GM19238 (cell line): Measurements from ENCODE around the gene APOB.

ENCODE experiments used
- DNase-seq: peaks from one replicate; pipeline ENCODE4 v3.0.0; 2011; ENCODE audit warnings: low spot score; ENCODE audit not compliant: insufficient read length

Gene APOB

GRCh38 chr2:21019000-21019677 is 24.7 kb downstream of the APOB start:
- DNase-seq = no peak

DNA sequence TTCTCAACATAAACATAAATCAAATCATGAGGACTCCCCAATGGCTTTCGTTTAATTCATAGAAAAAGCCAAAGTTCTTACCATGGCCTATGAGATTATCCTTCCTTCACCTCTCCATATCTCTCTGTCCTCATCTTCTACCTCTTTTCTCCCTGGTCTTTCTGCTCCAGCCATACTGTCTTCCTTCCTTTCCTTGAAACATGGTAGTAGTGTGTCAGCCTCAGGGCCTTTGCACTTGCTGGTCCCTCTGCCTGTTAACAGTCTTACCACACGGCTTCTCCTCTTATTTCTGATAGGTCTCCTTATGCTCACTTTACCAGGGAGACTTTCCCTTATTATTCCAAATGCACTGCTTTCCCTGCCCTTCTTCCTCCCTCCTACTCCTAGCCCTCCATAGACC is 25.6 kb downstream of the APOB start:
- DNase-seq = no peak

- no peak for DNase-seq
These were observed 26.1 kb downstream of the APOB start for GRCh38 chr2:21017748-21018276.

DNA sequence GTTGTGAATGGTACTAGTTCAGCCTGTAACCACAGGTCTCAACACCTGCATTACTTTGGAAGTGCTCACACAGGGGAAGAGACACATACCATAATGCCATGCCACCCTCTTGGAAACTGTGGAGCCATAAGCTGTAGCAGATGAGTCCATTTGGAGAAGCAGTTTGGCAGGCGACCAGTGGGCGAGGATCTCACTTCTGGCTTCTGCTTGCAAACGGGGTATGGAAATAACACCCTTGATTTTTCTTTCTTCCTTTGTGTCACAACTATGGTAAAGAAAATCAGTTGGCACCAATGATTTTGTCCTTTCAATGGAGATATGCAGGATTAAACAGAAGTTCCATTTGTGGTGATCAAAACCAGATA is 28.6 kb downstream of the APOB start:
- no peak for DNase-seq

DNA sequence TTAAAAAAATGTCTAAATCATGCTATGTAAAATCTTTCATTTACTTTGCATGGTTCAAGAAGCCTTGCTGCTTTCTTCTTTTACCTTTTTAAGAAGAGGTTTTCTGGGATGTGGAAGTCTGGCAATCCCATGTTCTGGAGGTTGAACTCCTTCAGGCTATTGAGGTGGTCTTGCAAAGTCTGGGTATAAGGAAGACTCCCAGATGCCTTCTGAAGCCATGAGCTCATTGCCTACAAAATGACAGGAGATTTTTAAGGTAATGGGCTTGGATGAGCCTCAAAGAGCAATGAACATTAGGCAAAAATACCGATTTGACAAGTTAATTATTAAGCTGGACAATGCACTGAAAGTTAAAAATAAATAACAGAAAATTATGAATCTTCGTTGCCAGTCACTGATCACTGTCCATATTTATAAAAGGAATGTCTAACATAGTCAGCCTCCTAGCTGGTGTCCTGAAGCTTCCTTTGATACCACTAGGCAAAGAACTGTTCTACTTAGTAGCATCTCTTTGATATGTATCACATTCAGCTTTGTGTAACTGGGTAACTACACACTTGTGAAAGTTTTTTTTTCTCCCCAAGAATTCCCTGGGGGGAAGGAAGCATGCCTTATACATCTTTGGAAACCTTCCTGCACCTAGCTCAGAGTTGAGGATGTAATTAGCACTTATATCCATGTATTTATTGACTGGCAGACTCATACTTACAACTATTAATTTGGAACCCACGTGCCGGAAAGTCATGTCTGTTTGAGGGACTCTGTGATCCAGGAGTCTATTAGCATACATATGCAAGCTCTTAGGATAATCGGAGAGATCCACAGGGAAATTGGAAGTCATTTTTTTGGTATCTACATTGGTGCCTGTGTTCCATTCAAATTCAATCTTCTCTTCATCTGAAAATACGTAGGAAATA is 29.3 kb downstream of the APOB start:
- DNase-seq = no peak

DNA sequence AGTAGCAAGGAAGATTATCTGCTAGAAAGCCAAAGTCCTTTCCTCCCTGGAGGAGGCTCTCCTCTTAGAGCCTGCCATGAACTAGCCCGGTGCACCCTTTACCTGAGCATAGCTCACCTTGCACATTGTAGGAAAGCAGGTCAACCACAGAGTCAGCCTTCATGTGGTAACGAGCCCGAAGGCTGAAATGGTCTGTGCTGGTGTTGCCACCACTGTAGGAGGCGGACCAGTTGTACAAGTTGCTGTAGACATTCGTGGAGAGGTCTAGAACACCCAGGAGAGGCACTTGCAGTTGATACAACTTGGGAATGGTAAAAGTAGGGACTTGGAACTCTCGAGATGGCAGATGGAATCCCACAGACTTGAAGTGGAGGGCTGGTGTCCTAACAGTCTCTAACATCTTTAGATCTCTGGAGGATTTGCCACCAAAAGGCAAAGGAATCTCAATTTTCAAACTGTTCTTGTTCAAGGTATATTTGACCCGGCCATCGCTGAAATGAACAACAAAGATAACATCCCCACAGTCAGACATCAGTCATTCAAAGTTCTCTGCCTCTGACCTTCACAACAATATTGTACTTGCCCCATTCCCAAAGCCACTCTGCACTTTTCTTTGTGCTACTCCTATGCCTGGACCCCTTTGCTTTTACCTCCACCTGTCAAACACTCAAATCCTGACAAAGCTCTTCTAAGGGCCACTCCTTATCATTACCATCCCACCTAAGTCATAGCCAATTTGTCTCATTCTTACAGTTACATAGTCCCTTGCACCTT is 30.6 kb downstream of the APOB start:
- DNase-seq = no peak

DNA sequence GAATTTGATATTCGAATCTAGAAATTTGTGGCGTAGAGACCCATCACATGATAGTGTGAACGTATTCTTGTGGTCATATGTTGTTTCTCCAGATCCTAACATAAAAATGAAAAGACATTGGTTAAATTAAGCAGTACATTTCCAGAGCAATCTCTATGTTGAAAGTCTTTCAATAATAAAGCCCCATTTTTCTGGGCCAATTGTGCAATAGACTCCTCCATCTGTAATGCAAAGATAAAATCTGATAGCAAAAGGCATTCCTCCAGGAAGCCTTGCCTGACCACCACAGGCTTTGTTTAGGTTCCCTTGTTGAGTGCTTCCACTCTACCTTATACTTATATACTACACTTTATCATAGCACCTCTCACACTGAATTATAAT is 31.3 kb downstream of the APOB start:
- DNase-seq = no peak

DNA sequence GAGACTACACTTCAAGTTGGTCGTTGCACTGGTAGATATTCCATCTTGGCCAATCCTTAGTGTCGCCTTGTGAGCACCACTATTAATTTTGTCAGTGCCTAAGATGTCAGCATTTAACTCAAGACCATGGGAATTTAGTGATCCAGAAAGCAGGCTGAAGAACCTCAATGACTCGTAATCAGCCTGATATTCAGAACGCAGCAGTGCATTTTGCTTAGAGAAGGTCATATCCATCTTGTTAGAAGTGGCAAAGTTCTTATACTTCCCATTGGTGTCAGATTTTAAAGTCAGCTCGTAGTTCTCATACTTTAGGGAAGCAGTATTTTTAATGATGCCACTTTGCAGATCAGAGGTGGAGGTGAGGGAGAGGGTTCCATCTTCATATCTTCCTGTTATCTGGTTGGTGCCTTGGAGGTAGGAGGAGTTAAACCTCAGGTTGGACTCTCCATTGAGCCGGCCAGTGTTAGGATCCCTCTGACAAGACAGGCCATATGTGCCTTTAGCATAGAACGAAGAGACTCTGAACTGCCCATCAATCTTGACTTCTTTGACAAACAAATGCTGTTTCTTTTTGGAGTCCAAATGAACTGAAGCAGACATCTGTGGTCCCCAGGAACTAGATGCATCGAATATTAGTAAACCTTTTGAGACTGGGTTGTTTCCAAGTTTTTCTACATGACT is 31.9 kb downstream of the APOB start:
- no peak for DNase-seq

DNA sequence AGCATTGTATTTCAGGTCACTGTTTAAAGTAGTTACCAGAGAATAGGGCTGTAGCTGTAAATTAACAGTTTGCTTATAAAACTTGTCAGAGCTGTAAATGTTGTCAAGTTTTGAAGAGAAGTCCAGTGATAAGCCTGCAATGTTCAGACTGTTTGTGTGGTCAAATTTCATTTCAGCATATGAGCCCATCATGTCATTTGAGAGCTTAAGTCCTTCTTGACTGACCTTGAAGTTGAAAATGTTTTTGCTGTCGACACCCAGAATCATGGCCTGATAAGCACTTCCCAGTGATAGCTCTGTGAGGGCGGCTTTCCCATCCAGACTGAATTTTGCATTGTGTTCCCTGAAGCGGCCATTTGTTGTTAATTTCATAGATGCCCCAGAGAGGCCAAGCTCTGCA is 32.4 kb downstream of the APOB start:
- DNase-seq = no peak

GRCh38 chr2:21010813-21011439 is 32.9 kb downstream of the APOB start:
- DNase-seq = no peak

DNA sequence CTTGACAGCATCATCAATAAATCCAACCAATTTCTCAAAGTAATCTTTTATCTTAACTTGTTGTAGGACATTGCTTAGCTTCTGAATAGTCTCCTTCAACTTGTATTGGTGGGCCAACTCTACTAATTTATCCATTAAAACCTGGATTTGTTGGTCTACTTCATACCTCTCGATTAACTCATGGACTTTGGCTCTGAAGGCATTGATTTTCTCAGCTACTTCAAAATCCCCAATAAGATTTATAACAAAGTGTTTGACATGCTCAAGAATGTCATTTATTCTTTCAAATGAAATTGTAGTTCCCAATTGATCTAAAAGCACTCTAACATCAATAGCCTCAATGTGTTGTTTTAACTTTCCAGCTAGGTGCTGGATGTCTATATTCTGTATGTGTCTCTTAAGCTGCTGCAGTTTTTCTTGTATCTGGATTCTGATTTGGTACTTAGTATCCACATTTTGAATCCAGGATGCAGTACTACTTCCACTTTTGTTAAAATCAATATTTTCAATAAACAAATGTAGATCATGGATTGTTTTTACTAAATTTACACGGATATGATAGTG is 34.1 kb downstream of the APOB start:
- no peak for DNase-seq

GRCh38 chr2:21008790-21009661 is 34.8 kb downstream of the APOB start:
- no peak for DNase-seq

GRCh38 chr2:21008014-21008789 is 35.7 kb downstream of the APOB start:
- no peak for DNase-seq

DNA sequence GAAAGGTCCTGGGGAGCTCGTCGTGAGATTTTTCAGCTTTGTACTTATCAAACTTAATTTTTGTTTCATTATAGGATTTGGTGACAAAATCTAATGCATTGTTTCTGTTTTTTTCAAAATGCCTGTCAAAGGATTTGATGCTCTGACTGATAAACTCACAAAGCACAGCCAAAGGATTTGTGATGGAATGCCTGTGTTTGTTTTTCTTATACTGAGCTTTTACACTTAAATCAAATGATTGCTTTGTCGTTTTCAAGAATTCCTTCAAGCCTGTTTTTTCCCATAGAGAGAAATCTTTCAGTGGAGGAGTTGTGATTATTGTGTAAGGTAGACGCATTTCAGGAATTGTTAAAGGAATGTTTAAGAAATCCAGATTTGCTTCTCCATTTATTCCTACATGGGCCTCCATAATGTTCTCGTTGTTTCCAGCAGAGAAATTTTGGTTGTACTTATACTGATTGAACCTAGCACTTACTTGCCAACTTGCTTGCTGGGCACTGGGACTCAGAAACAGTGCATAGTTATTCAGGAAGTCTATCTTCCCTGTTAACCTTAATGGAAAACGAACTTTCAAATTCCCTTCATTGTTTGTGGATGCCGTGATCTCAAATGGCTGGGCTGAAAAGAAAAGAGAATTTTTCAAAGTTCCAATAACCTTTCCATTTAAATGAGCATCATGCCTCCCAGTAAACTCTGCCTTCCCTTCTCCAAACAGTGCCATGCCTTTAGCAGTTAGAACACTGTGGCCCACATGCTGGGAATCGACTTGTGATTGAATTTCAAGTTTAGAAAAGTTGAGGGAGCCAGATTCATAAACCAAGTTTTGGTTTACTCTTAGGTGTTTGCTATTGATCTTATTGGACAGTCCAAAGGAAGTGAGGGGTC is 36.5 kb downstream of the APOB start:
- DNase-seq = no peak

DNA sequence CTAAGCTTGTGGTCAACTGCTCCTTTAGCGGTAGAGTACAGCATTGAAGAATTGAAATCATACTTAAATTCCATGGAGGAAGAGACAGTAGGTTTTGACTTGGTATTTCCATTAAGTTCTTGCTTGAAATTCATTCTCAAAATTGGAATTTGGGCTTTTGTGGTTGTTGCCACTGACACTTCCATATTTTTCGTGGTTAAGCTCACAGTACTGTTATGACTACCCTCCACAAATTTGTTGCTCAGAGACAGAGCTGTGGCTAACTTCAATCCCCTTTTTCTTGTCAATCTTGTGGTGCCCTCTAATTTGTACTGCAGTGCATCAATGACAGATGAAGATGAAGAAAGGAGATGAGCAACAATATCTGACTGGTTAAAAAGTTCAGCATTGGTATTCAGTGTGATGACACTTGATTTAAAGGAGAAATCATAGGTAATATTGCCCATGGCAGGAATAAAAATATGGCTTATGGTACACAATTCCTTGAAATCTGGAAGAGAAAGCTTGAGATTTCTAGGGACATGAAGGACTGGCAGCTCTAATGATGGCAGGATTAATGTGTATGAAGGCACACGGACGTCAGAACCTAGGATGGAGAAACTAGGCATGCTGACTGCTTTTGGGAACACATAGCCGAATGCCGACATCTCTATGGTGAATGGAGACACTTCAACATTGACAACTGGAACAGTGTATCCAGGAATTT is 37.3 kb downstream of the APOB start:
- DNase-seq = no peak

- DNase-seq = no peak
These were observed 38.0 kb downstream of the APOB start for GRCh38 chr2:21005700-21006422.
